Keratinocyte (primary cell): ENCODE data around the gene UQCR10. TPM values are rescaled to one million over a fixed set of nuclear protein-coding genes. Genes with fewer than 3 reads are reported as not detected.

Experiments
- DNase-seq: peaks from one replicate; pipeline ENCODE4 v3.0.0-alpha.2; 2011; ENCODE audit warnings: low read depth, missing footprints, low spot score
- FAIRE-seq: peaks from 2 replicates; lab custom pipeline; 2011; peaks lifted over from hg19 to GRCh38; lab: Jason Lieb, UNC
- H2AFZ ChIP-seq: 2 replicates; pipeline ENCODE4 v1.6.0; 2012; ENCODE audit warnings: low read length, control low read depth, inconsistent platforms; ENCODE audit not compliant: control insufficient read depth
- H3K27ac ChIP-seq: 2 replicates; pipeline ENCODE4 v1.5.1; 2011; ENCODE audit warnings: low read length; ENCODE audit not compliant: control insufficient read depth, insufficient read depth
- H3K27me3 ChIP-seq: 3 replicates; pipeline ENCODE4 v1.6.0; 2011; ENCODE audit warnings: low read length; ENCODE audit not compliant: control insufficient read depth, insufficient read depth; ENCODE audit errors: extremely low read depth
- H3K36me3 ChIP-seq, 2 experiments: 2 replicates in 1 of 2; 3 replicates in 1 of 2; pipeline ENCODE4 v1.5.1; 2011; ENCODE audit warnings: low read length in 2 of 2, mild to moderate bottlenecking in 1 of 2; ENCODE audit not compliant: control insufficient read depth in 2 of 2, insufficient read depth in 2 of 2; ENCODE audit errors: extremely low read depth in 1 of 2
- H3K4me1 ChIP-seq: 3 replicates; pipeline ENCODE4 v1.5.1; 2011; ENCODE audit warnings: low read length; ENCODE audit not compliant: control insufficient read depth, insufficient read depth; ENCODE audit errors: extremely low read depth
- H3K4me2 ChIP-seq: 3 replicates; pipeline ENCODE4 v1.6.0; 2011; ENCODE audit warnings: low read depth, low read length; ENCODE audit not compliant: control insufficient read depth, insufficient read depth; ENCODE audit errors: extremely low read depth
- H3K4me3 ChIP-seq, 3 experiments: fragments of 200-600 bp in 1 of 3; sonication (generic) in 1 of 3; 2 replicates in 2 of 3; 3 replicates in 1 of 3; pipeline ENCODE4 v1.5.1; 2011 to 2016; ENCODE audit warnings: low read length in 3 of 3, mild to moderate bottlenecking in 3 of 3, control low read depth in 2 of 3, inconsistent platforms in 1 of 3, low read depth in 1 of 3, mixed read lengths in 1 of 3, mixed run types in 1 of 3, moderate library complexity in 1 of 3; ENCODE audit not compliant: control insufficient read depth in 2 of 3, insufficient read depth in 2 of 3; ENCODE audit errors: extremely low read depth in 1 of 3
- H3K79me2 ChIP-seq: 2 replicates; pipeline ENCODE4 v1.6.0; 2012; ENCODE audit warnings: low read length; ENCODE audit not compliant: control insufficient read depth, insufficient read depth
- H3K9ac ChIP-seq: 3 replicates; pipeline ENCODE4 v1.6.0; 2011; ENCODE audit warnings: low read length; ENCODE audit not compliant: control insufficient read depth, insufficient read depth; ENCODE audit errors: extremely low read depth
- H3K9me1 ChIP-seq: 3 replicates; pipeline ENCODE4 v1.6.0; 2011; ENCODE audit warnings: low read length; ENCODE audit not compliant: control insufficient read depth, insufficient read depth; ENCODE audit errors: extremely low read depth
- H3K9me3 ChIP-seq: 2 replicates; pipeline ENCODE4 v1.5.1; 2012; ENCODE audit warnings: low read depth, low read length; ENCODE audit not compliant: control insufficient read depth
- H4K20me1 ChIP-seq: 3 replicates; pipeline ENCODE4 v1.6.0; 2011; ENCODE audit warnings: low read length; ENCODE audit not compliant: control insufficient read depth, insufficient read depth; ENCODE audit errors: extremely low read depth
- EZH2 ChIP-seq: IDR thresholded peaks from one replicate; pipeline ENCODE4 v1.6.1; 2012; ENCODE audit warnings: inconsistent platforms, mild to moderate bottlenecking, low read length, moderate library complexity
- dilution Hi-C: fragments of 300-500 bp; cut with MboI; formaldehyde crosslinking; loops from one replicate; pipeline ENCODE4 v1.7.0; 2020; ENCODE audit warnings: low sequenced_read_pairs; ENCODE audit not compliant: extremely low pct_ligation_motif_present
- polyA plus RNA-seq, 5 experiments: library from polyadenylated mRNA; depleted of rRNA in 3 of 5; stranded (reverse) in 3 of 5; stranded (forward) in 1 of 5; unstranded in 1 of 5; fragments of >200 nt; gene quantifications; 1 replicate in 1 of 5; 2 replicates in 3 of 5; 3 replicates in 1 of 5; pipeline versions ENCODE4 v1.2.1 to v1.2.3, GENCODE V29; 2011 to 2012; ENCODE audit warnings: missing spikeins in 2 of 5, low read depth in 1 of 5, low replicate concordance in 1 of 5
- TF ChIP-seq, protein P1 (sequence below), 3 experiments: IDR thresholded peaks in 1 of 3; conservative IDR thresholded peaks in 1 of 3; optimal IDR thresholded peaks in 1 of 3; 2 replicates in 2 of 3; 3 replicates in 1 of 3; pipeline versions ENCODE3 to v1.5.1; 2011; ENCODE audit warnings: low read length in 3 of 3, mild to moderate bottlenecking in 3 of 3, moderate library complexity in 2 of 3, control low read depth in 1 of 3, inconsistent platforms in 1 of 3; ENCODE audit not compliant: insufficient read depth in 2 of 3; ENCODE audit errors: extremely low read depth in 1 of 3

The UQCR10 gene
- polyA plus RNA-seq, 1 donor (not counting 4 experiments of a cell fraction or from before 2014, with no cell fraction given), result 161 TPM

DNA sequence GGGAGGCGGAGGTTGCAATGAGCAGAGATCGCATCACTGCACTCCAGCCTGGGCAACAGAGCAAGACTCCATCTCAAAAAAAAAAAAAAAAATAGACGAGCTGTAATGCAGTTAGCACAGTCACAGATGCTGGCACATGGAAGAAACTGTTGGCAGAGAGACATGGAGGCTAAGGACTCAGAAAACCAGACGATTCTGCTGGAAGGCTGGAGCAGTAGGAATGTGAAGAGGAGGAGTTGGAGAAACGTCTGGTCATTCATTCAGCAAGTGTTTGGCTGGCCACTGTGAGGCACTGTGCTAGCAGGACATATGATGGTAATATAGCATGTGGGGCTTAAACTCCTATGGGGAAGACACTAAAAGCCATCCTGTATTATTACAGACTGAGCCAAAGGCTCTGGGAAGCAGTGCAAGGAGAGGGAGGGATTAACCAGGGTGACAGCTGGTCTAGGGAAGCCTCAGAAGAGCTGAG is 5.0 kb downstream of the UQCR10 start:
- TF ChIP-seq, protein P1, sequence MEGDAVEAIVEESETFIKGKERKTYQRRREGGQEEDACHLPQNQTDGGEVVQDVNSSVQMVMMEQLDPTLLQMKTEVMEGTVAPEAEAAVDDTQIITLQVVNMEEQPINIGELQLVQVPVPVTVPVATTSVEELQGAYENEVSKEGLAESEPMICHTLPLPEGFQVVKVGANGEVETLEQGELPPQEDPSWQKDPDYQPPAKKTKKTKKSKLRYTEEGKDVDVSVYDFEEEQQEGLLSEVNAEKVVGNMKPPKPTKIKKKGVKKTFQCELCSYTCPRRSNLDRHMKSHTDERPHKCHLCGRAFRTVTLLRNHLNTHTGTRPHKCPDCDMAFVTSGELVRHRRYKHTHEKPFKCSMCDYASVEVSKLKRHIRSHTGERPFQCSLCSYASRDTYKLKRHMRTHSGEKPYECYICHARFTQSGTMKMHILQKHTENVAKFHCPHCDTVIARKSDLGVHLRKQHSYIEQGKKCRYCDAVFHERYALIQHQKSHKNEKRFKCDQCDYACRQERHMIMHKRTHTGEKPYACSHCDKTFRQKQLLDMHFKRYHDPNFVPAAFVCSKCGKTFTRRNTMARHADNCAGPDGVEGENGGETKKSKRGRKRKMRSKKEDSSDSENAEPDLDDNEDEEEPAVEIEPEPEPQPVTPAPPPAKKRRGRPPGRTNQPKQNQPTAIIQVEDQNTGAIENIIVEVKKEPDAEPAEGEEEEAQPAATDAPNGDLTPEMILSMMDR (optimal IDR thresholded peaks at IDR 0.05 in 1 of 3, IDR thresholded peaks at IDR 0.05 in 1 of 3, conservative IDR thresholded peaks at IDR 0.05 in 1 of 3; ENCODE audit: extremely low read depth in 1 of 3, insufficient read depth in 2 of 3, low read length in 3 of 3), result peak; percentile 58 to 81 (median 61)
- no peak for TF ChIP-seq EZH2
- no peak for DNase-seq
- H2AFZ ChIP-seq, result no peak overlapping the region
- no peak for FAIRE-seq
- H3K9me3 ChIP-seq, result no peaks in the 10 kb centered on the region
- H3K4me2 ChIP-seq, result no peak overlapping the region
- H3K27me3 ChIP-seq, result no peaks in the 10 kb centered on the region
- dilution Hi-C loops, result no loop called here
- H3K9me1 ChIP-seq, result no peaks in the 10 kb centered on the region
- peaks cover 8 to 13% of the 10 kb centered on the region in 2 experiments for H3K36me3 ChIP-seq
- H3K9ac ChIP-seq, result no peak overlapping the region
- no peaks in the 10 kb centered on the region for H4K20me1 ChIP-seq
- H3K79me2 ChIP-seq, result peaks cover 24% of the 10 kb centered on the region
- H3K27ac ChIP-seq, result no peak overlapping the region
- H3K4me1 ChIP-seq, result peaks cover 24% of the 10 kb centered on the region
- no peak overlapping the region for H3K4me3 ChIP-seq

DNA sequence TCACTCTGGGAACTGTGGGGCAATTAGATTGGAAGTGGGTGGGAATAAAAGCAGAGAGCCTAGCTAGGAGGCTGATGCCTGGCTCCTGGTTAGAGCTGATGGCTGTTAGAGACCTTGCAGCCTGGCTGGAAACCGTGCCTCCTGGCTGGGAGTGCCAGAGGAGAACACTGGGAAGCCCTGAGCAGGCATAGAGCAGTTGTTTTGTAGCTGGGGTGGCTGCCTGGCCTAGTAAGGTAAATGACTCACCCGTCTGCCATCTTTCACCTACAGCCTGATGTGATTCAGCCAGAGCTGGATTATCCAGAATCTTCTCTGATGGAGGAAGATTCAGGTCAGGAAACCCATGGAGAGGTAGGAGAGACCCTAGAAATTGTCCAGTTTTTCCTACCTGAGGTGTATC is 6.1 kb downstream of the UQCR10 start:
- Histone ChIP-seq H3K27me3 (no peaks in the 10 kb centered on the region), H3K79me2 (peaks cover 14% of the 10 kb centered on the region), H4K20me1 (no peaks in the 10 kb centered on the region), H3K9me1 (no peaks in the 10 kb centered on the region), H3K27ac (peak overlapping the region; percentile 71), H3K9me3 (no peaks in the 10 kb centered on the region), H3K4me3 (no peak overlapping the region), H3K36me3 (peaks cover 8 to 13% of the 10 kb centered on the region in 2 experiments), H2AFZ (peak overlapping the region; percentile 89), H3K4me2 (peak overlapping the region; percentile 33), H3K4me1 (peaks cover 20% of the 10 kb centered on the region), H3K9ac (peak overlapping the region; percentile 48)
- dilution Hi-C loops, result no loop called here
- FAIRE-seq, result peak; percentile 96
- no peak for DNase-seq
- TF ChIP-seq, protein P1 (optimal IDR thresholded peaks at IDR 0.05 in 1 of 3, IDR thresholded peaks at IDR 0.05 in 1 of 3, conservative IDR thresholded peaks at IDR 0.05 in 1 of 3; ENCODE audit: extremely low read depth in 1 of 3, insufficient read depth in 2 of 3, low read length in 3 of 3), result no peak
- TF ChIP-seq EZH2, result no peak
